Type B pancreatic cell (in vitro differentiated cells): ENCODE measurements around the gene COL5A1. TPM values are rescaled to one million over a fixed set of nuclear protein-coding genes. Genes with fewer than 3 reads are reported as not detected.
"Not testable (repeated sequence)": the region's sequence is repeated elsewhere in the genome, so short reads cannot be mapped to it uniquely, and the experiment has no call there.

Experiments used
- DNase-seq: peaks from one replicate; pipeline ENCODE4 v3.0.0; 2021; ENCODE audit warnings: mixed read lengths; ENCODE audit not compliant: unreplicated experiment; ENCODE audit errors: extremely low spot score
- H3K27ac Mint-ChIP-seq: 2 replicates; pipeline ENCODE4 v1.8.0; 2021; ENCODE audit warnings: mild to moderate bottlenecking, mixed read lengths
- H3K27me3 Mint-ChIP-seq: 2 replicates; pipeline ENCODE4 v1.8.0; 2021; ENCODE audit warnings: mixed read lengths
- H3K36me3 Mint-ChIP-seq: 2 replicates; pipeline ENCODE4 v1.8.0; 2021; ENCODE audit warnings: mixed read lengths
- H3K4me1 Mint-ChIP-seq: one replicate; pipeline ENCODE4 v1.8.0; 2021; ENCODE audit warnings: mixed read lengths; ENCODE audit not compliant: unreplicated experiment
- H3K4me3 Mint-ChIP-seq: 2 replicates; pipeline ENCODE4 v1.8.0; 2021; ENCODE audit warnings: mild to moderate bottlenecking, mixed read lengths
- H3K9me3 Mint-ChIP-seq: 2 replicates; pipeline ENCODE4 v1.8.0; 2021; ENCODE audit warnings: mixed read lengths
- CTCF ChIP-seq: fragments of 200-600 bp; sonication (generic); conservative IDR thresholded peaks from 2 replicates; pipeline ENCODE4 v1.5.0; 2021; ENCODE audit warnings: antibody characterized with exemption, mild to moderate bottlenecking
- total RNA-seq: library from RNA; stranded (reverse); gene quantifications from 2 replicates; pipeline ENCODE4 v1.2.1, GENCODE V29; 2021; ENCODE audit warnings: low replicate concordance

COL5A1 gene
- total RNA-seq, 1 donor from 2014 or later, result 112 TPM

- Mint-ChIP-seq H3K27me3 (peaks cover 14% of the 10 kb centered on the region), H3K4me1 (peaks cover 30% of the 10 kb centered on the region), H3K36me3 (peaks cover 37% of the 10 kb centered on the region), H3K27ac (no peak overlapping the region), H3K9me3 (peaks cover 7% of the 10 kb centered on the region), H3K4me3 (no peak overlapping the region)
- DNase-seq, result no peak
- no peak for TF ChIP-seq CTCF
These were observed 22.3 kb downstream of the COL5A1 start for GRCh38 chr9:134663753-134664415.

DNA sequence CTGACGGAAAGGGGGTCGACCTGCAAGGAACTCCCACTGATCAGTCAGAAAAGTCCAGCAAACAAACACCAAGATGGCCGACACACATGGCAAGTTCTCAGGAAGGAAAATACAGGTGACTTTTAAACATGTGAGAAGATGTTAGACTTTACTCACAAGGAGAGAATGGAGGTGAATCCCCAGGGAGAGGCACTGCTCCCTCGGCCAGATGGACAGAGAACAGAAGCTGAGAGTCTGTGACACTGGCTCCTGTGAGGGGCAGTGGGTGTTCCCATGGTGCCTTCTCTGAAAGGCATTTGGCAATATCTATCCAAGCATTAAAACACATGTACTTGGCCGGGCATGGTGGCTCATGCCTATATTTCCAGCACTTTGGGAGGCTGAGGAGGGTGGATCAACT is 22.8 kb downstream of the COL5A1 start:
- TF ChIP-seq CTCF, result no peak
- H3K4me1 Mint-ChIP-seq, result peaks cover 29% of the 10 kb centered on the region
- peaks cover 14% of the 10 kb centered on the region for H3K27me3 Mint-ChIP-seq
- H3K27ac Mint-ChIP-seq, result no peak overlapping the region
- no peak for DNase-seq
- no peak overlapping the region for H3K4me3 Mint-ChIP-seq
- H3K9me3 Mint-ChIP-seq, result peaks cover 7% of the 10 kb centered on the region
- peaks cover 37% of the 10 kb centered on the region for H3K36me3 Mint-ChIP-seq

GRCh38 chr9:134666208-134666607 is 24.6 kb downstream of the COL5A1 start:
- Mint-ChIP-seq H3K36me3 (peaks cover 37% of the 10 kb centered on the region), H3K9me3 (peaks cover 12% of the 10 kb centered on the region), H3K4me1 (peaks cover 28% of the 10 kb centered on the region), H3K27ac (peak overlapping the region; percentile 18), H3K27me3 (peaks cover 17% of the 10 kb centered on the region), H3K4me3 (no peak overlapping the region)
- no peak for DNase-seq
- TF ChIP-seq CTCF, result no peak

GRCh38 chr9:134666831-134667230 is 25.2 kb downstream of the COL5A1 start:
- Mint-ChIP-seq H3K9me3 (peaks cover 12% of the 10 kb centered on the region), H3K4me3 (no peak overlapping the region), H3K27ac (peak overlapping the region; percentile 18), H3K27me3 (peaks cover 17% of the 10 kb centered on the region), H3K4me1 (peaks cover 23% of the 10 kb centered on the region), H3K36me3 (peaks cover 35% of the 10 kb centered on the region)
- TF ChIP-seq CTCF, result no peak
- DNase-seq, result no peak

DNA sequence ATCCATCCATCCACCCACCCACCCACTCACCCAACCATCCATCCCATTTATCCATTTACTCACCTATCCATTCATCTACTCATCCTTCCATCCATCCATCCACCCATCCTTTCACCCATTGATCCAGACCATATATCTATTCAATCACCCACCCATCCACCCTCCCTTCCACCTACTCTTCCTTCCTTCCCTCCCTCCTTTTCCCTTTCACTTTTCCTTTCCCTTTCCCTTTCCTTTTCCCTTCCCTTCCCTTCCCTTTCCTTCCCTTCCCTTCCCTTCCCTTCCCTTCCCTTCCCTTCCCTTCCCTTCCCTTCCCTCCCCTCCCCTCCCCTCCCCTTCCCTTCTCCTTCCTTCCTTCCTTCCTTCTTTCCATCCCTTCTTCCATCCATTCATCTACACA is 27.4 kb downstream of the COL5A1 start:
- DNase-seq, H3K4me3 Mint-ChIP-seq, H3K27ac Mint-ChIP-seq: not testable (repeated sequence)
- Mint-ChIP-seq H3K4me1 (peaks cover 12% of the 10 kb centered on the region), H3K27me3 (peaks cover 17% of the 10 kb centered on the region), H3K36me3 (peaks cover 30% of the 10 kb centered on the region), H3K9me3 (peaks cover 13% of the 10 kb centered on the region)

GRCh38 chr9:134669399-134669955 is 27.9 kb downstream of the COL5A1 start:
- Mint-ChIP-seq H3K36me3 (peaks cover 30% of the 10 kb centered on the region), H3K4me3 (no peak overlapping the region), H3K27me3 (peaks cover 21% of the 10 kb centered on the region)

More at GRCh38 chr9:134669399-134669955, 27.9 kb downstream of the COL5A1 start:
- Mint-ChIP-seq H3K27ac (no peak overlapping the region), H3K9me3 (peaks cover 18% of the 10 kb centered on the region), H3K4me1 (peaks cover 12% of the 10 kb centered on the region)
- no peak for TF ChIP-seq CTCF
- DNase-seq, result no peak
